WTC11 (cell line): ENCODE data around the gene PLK2.

Experiments
- AFF4 ChIP-seq: sonication (generic); formaldehyde crosslinking; IDR thresholded peaks from 2 replicates; pipeline ENCODE4 v1.8.1; 2023; ENCODE audit warnings: mild to moderate bottlenecking, missing genetic modification reagents, borderline replicate concordance
- CBFB ChIP-seq: sonication (generic); formaldehyde crosslinking; IDR thresholded peaks from 2 replicates; pipeline ENCODE4 v1.8.1; 2022; ENCODE audit warnings: mild to moderate bottlenecking, low read depth, missing genetic modification reagents
- CDX4 ChIP-seq: fragments of 250-450 bp; sonication (Bioruptor Pico); IDR thresholded peaks from 2 replicates; pipeline ENCODE4 v1.9.0; 2021; ENCODE audit warnings: moderate library complexity, mild to moderate bottlenecking, inconsistent platforms, borderline replicate concordance
- CREB1 ChIP-seq: sonication (generic); formaldehyde crosslinking; IDR thresholded peaks from 2 replicates; pipeline ENCODE4 v1.8.0; 2023; ENCODE audit warnings: mild to moderate bottlenecking, missing genetic modification reagents
- CTCF ChIP-seq: fragments of 200-600 bp; IDR thresholded peaks from 2 replicates; pipeline ENCODE4 v1.8.0; 2022; ENCODE audit warnings: antibody characterized with exemption
- IRF2 ChIP-seq: sonication (generic); formaldehyde crosslinking; IDR thresholded peaks from 2 replicates; pipeline ENCODE4 v1.8.0; 2022; ENCODE audit warnings: low read depth, missing genetic modification reagents, borderline replicate concordance
- SMAD3 ChIP-seq: sonication (generic); formaldehyde crosslinking; IDR thresholded peaks from 2 replicates; pipeline ENCODE4 v1.8.0; 2022; ENCODE audit warnings: missing genetic modification reagents, mild to moderate bottlenecking, borderline replicate concordance
- SP1 ChIP-seq: sonication (generic); formaldehyde crosslinking; conservative IDR thresholded peaks from 2 replicates; pipeline ENCODE4 v1.8.1; 2022; ENCODE audit warnings: missing genetic modification reagents
- USF2 ChIP-seq: sonication (generic); formaldehyde crosslinking; IDR thresholded peaks from 2 replicates; pipeline ENCODE4 v1.8.1; 2023; ENCODE audit warnings: mild to moderate bottlenecking, missing genetic modification reagents, moderate library complexity
- ZBTB43 ChIP-seq: sonication (generic); formaldehyde crosslinking; IDR thresholded peaks from 2 replicates; pipeline ENCODE4 v1.8.1; 2023; ENCODE audit warnings: mild to moderate bottlenecking, missing genetic modification reagents

GRCh38 chr5:58404734-58405133 is 55.2 kb downstream of the PLK2 start:
- TF ChIP-seq CDX4 (CRISPR knock-in tag) (no peak), USF2 (CRISPR knock-in tag) (no peak), CTCF (no peak), AFF4 (CRISPR knock-in tag) (no peak), CBFB (no peak), CREB1 (no peak), SP1 (no peak), ZBTB43 (CRISPR knock-in tag) (no peak), SMAD3 (CRISPR knock-in tag) (no peak), IRF2 (CRISPR knock-in tag) (no peak)
